Activated B cell treated with CpG ODN at 0.5 μM for 24 hours (primary cell): Measurements from ENCODE around the gene TRAFD1. TPM values are rescaled to one million over a fixed set of nuclear protein-coding genes. Genes with fewer than 3 reads are reported as not detected.

Source experiments
- ATAC-seq: fragments of 200-7000 bp; cut with Tn5 transposase; one replicate; pipeline ENCODE4 v1.10.0; 2021; ENCODE audit warnings: low read depth, mild to moderate bottlenecking, moderate library complexity
- CTCF ChIA-PET: fragments of 350-600 bp; sonication (Branson Sonifier 250); formaldehyde crosslinking; loops from one replicate; lab custom pipeline; 2021; ENCODE audit warnings: antibody characterized with exemption; lab: Charles Lee
- POLR2A ChIA-PET: fragments of 350-600 bp; sonication (Branson Sonifier 250); formaldehyde crosslinking; loops from one replicate; lab custom pipeline; 2021; ENCODE audit warnings: antibody characterized with exemption; lab: Charles Lee
- DNase-seq: peaks from one replicate; pipeline ENCODE4 v3.0.0; 2022
- H3K27ac Mint-ChIP-seq: one replicate; pipeline ENCODE4 v1.8.0; 2020; ENCODE audit warnings: mixed read lengths
- H3K27me3 Mint-ChIP-seq: one replicate; pipeline ENCODE4 v1.8.0; 2021; ENCODE audit warnings: mixed read lengths
- H3K36me3 Mint-ChIP-seq: one replicate; pipeline ENCODE4 v1.8.0; 2021; ENCODE audit warnings: low read depth, mixed read lengths
- H3K4me1 Mint-ChIP-seq: one replicate; pipeline ENCODE4 v1.8.0; 2021; ENCODE audit warnings: mixed read lengths
- H3K4me3 Mint-ChIP-seq: one replicate; pipeline ENCODE4 v1.8.0; 2020; ENCODE audit warnings: mild to moderate bottlenecking, mixed read lengths
- H3K9me3 Mint-ChIP-seq: one replicate; pipeline ENCODE4 v1.8.0; 2020; ENCODE audit warnings: mixed read lengths
- intact Hi-C: fragments of 100-400 bp; cut with micrococcal nuclease; formaldehyde crosslinking; loops from one replicate; pipeline ENCODE4 v1.15.1; 2024
- total RNA-seq: library from RNA; stranded (reverse); gene quantifications from 2 replicates; pipeline ENCODE4 v1.2.3, GENCODE V29; 2022
- TF ChIP-seq, protein P1 (sequence below): fragments of 200-600 bp; IDR thresholded peaks from one replicate; pipeline ENCODE4 v1.8.0; 2022; ENCODE audit warnings: antibody characterized with exemption, mild to moderate bottlenecking

TRAFD1 gene
- total RNA-seq, 1 donor from 2014 or later = 51.0 TPM

DNA sequence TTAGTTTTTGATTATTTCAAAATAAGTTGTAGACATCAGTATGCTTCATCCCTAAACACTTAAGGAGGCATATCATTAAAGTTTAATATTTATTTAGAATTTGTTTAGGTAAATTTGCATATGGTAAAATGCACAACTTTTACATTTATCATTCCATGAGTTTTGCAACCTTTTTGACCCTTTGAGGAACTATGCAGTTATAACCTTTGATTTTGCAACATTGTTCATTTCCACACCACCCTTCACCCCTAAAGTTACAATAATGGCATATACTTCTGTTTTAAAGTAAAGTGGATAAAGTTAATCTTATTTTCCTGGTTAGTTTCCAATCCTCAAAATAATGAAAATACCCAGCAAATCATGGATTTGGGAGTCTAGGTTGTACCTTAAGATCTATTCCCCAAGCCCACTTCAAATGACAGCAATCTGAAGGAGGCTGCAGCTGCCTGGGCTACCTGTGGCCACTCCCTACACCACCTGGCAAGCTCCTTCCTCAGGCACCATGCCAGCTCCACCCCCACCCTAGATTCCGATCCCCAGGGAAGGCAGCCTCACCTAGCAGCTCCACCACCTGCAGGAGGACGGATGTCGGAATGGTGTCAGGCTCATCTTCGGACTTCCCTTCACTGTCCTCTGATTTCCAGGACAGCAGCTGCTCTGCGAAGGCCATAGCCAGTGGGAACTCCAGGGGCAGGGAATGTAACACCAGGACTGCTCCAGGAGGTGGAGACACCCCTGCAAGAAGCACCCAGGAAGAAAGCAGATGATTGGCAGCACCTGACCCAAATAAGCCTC is 65.1 kb downstream of the TRAFD1 start:
- no peaks in the 10 kb centered on the region for H3K9me3 Mint-ChIP-seq
- ChIA-PET CTCF (no interaction called here), POLR2A (no interaction called here)
- H3K27me3 Mint-ChIP-seq = no peaks in the 10 kb centered on the region
- no peak overlapping the region for H3K27ac Mint-ChIP-seq
- TF ChIP-seq, protein P1, sequence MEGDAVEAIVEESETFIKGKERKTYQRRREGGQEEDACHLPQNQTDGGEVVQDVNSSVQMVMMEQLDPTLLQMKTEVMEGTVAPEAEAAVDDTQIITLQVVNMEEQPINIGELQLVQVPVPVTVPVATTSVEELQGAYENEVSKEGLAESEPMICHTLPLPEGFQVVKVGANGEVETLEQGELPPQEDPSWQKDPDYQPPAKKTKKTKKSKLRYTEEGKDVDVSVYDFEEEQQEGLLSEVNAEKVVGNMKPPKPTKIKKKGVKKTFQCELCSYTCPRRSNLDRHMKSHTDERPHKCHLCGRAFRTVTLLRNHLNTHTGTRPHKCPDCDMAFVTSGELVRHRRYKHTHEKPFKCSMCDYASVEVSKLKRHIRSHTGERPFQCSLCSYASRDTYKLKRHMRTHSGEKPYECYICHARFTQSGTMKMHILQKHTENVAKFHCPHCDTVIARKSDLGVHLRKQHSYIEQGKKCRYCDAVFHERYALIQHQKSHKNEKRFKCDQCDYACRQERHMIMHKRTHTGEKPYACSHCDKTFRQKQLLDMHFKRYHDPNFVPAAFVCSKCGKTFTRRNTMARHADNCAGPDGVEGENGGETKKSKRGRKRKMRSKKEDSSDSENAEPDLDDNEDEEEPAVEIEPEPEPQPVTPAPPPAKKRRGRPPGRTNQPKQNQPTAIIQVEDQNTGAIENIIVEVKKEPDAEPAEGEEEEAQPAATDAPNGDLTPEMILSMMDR = no peak
- peaks cover 72% of the 10 kb centered on the region for H3K36me3 Mint-ChIP-seq
- ATAC-seq = no peak
- H3K4me3 Mint-ChIP-seq = no peak overlapping the region
- no peak for DNase-seq
- no peaks in the 10 kb centered on the region for H3K4me1 Mint-ChIP-seq
- intact Hi-C loops = no loop called here

DNA sequence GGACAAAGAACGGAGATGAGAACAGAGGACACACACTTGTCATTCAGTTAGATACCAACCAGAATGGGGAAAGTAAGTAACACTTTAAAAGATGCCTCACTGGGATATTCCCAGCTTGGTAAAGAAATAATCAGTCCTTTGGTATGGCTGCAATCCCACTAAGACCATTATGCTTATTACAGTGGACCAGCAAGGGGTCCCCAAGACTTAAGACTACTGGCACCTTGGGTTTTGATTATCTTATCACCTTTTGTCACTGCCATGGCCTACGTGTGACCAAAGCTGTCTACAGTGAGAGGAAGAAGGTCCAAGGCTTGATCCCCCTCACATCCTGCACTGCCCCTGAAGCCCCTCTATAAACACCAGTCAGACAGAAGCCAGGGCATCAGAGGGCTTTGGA is 65.8 kb downstream of the TRAFD1 start:
- H3K27ac Mint-ChIP-seq = no peak overlapping the region
- ChIA-PET POLR2A (no interaction called here), CTCF (no interaction called here)
- DNase-seq (no peak), ATAC-seq (no peak)
- no peaks in the 10 kb centered on the region for H3K9me3 Mint-ChIP-seq
- peaks cover 76% of the 10 kb centered on the region for H3K36me3 Mint-ChIP-seq
- intact Hi-C loops = no loop called here
- no peaks in the 10 kb centered on the region for H3K27me3 Mint-ChIP-seq
- TF ChIP-seq, protein P1 = no peak
- H3K4me3 Mint-ChIP-seq = no peak overlapping the region
- H3K4me1 Mint-ChIP-seq = no peaks in the 10 kb centered on the region

DNA sequence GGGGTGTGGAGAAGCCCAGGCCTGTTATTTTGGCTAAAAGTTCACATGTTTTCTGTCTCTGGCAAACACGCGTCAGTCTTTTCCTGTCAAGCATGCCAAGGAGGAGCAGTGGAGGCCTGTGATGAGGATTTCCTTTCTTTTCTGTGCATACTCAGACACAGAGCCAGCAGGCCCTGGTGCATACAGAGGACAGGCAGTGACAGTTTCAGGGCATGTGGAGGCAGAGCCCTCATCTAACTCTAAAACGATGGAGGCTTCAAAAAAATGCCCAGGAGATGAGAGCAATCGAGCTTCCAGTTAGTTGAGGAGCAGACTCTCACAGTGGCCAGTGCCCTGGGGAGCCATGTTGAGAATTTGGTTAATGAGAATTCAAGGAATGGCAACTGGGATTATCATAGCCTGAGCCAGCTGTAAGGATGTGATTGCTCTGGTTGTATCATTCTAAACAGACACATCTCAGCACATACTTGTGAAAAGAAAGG is 66.5 kb downstream of the TRAFD1 start:
- Mint-ChIP-seq H3K36me3 (peaks cover 79% of the 10 kb centered on the region), H3K27me3 (no peaks in the 10 kb centered on the region), H3K4me1 (no peaks in the 10 kb centered on the region), H3K9me3 (no peaks in the 10 kb centered on the region), H3K4me3 (no peak overlapping the region), H3K27ac (no peak overlapping the region)
- ATAC-seq = no peak
- ChIA-PET POLR2A (interaction anchor here (0.6 kb wide), 1 partner anchor 326 kb away, joined by 4 read pairs; no protein-coding TSS in a partner anchor), CTCF (interaction anchor here (1.8 kb wide), 1 partner anchor 195 kb away, joined by 12 read pairs; no protein-coding TSS in a partner anchor)
- TF ChIP-seq, protein P1 = no peak
- no peak for DNase-seq
- intact Hi-C loops = no loop called here

DNA sequence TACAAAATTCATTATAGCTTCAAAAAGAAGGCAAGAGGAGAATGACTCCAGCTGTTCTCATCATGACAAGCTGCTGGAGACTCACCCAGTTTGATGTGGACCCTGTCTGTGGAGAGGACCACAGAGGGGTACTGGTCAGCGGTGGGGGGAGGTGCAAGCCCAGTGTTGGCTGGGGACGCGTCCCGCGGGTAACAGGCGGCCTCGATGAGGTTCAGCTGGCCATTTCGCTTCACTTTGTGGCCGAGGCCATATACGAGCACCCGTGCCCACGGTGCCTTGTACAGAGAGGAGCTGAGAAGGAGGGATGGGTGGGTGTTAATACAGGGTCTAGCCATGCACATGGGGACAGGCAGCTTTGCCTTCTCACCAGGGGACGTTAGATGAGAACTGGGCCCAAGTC is 67.1 kb downstream of the TRAFD1 start:
- Mint-ChIP-seq H3K4me1 (no peaks in the 10 kb centered on the region), H3K9me3 (no peaks in the 10 kb centered on the region), H3K27me3 (no peaks in the 10 kb centered on the region), H3K4me3 (no peak overlapping the region), H3K27ac (no peak overlapping the region), H3K36me3 (peaks cover 78% of the 10 kb centered on the region)
- TF ChIP-seq, protein P1 = no peak
- no peak for ATAC-seq
- CTCF ChIA-PET = interaction anchor here (1.8 kb wide), 1 partner anchor 194 kb away, joined by 12 read pairs; no protein-coding TSS in a partner anchor
- no peak for DNase-seq
- POLR2A ChIA-PET = interaction anchor here (0.6 kb wide), 1 partner anchor 327 kb away, joined by 4 read pairs; no protein-coding TSS in a partner anchor
- intact Hi-C loops = no loop called here

DNA sequence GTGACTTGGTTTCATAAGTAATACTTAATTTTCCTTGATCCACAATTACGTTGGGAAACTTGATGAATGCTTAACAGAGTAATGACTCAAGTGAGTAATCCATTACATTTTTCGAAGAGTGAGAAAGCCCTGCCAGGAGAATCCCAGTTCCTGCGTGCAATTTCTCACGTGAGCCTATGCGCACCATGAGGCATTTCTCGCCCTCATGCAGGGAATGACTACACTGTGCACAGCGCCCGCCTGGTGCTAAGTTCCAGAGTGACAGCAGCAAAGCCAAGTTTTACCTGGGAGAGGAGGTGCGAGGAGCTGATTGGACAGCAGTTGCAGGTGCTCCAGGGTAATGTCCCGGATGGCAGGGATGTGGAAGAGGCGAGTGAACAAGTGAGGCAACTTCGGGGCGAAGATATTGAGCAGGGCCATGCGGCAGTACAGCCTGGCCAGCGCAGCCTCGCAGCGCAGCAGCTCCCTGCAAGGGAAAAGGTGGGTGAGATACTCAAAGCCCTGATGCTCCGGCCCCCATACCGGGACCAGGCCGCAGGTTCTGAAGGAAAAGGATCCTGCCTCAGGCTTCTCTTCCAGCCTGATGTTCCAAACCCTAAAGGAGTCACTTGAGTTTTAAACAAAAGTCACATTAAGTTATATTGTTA is 69.4 kb downstream of the TRAFD1 start:
- Mint-ChIP-seq H3K36me3 (peaks cover 83% of the 10 kb centered on the region), H3K27ac (no peak overlapping the region), H3K9me3 (no peaks in the 10 kb centered on the region), H3K27me3 (no peaks in the 10 kb centered on the region), H3K4me1 (no peaks in the 10 kb centered on the region), H3K4me3 (no peak overlapping the region)
- ATAC-seq = no peak
- intact Hi-C loops = no loop called here
- TF ChIP-seq, protein P1 = no peak
- no peak for DNase-seq
- CTCF ChIA-PET = interaction anchor here (0.6 kb wide), 1 partner anchor 44 kb away, joined by 3 read pairs; no protein-coding TSS in a partner anchor
- POLR2A ChIA-PET = no interaction called here
